Heart right ventricle (tissue), 16 donors: ENCODE data around the gene SLC10A6. TPM values are rescaled to one million over a fixed set of nuclear protein-coding genes. Genes with fewer than 3 reads are reported as not detected.

ENCODE experiments used
- ATAC-seq, 8 donors: fragments of 200-7000 bp; cut with Tn5 transposase; one replicate each; pipeline ENCODE4 v1.9.1; 2020; ENCODE audit warnings: mild to moderate bottlenecking in 8 of 8, moderate library complexity in 8 of 8, moderate number of reproducible peaks in 1 of 8
- DNase-seq, 2 donors: peaks; one replicate each; pipeline ENCODE4 v3.0.0-alpha.2; 2020
- H3K27ac ChIP-seq, 10 donors: fragments of 200-600 bp; sonication (generic) in 2 of 10; one replicate each; pipeline versions ENCODE4 v1.5.0 to v1.8.0; 2020 to 2022; ENCODE audit warnings: mild to moderate bottlenecking in 3 of 10
- H3K27me3 ChIP-seq, 7 donors: fragments of 200-600 bp; one replicate each; pipeline ENCODE4 v1.8.0; 2021 to 2022; ENCODE audit warnings: mild to moderate bottlenecking in 2 of 7
- H3K36me3 ChIP-seq, 9 donors: fragments of 200-600 bp; sonication (generic) in 1 of 9; one replicate each; pipeline versions ENCODE4 v1.5.0 to v1.8.0; 2020 to 2022; ENCODE audit warnings: mild to moderate bottlenecking in 2 of 9
- H3K4me1 ChIP-seq, 9 donors: fragments of 200-600 bp; sonication (generic) in 1 of 9; one replicate each; pipeline versions ENCODE4 v1.5.0 to v1.8.0; 2020 to 2022; ENCODE audit warnings: mild to moderate bottlenecking in 4 of 9
- H3K4me3 ChIP-seq, 10 donors: fragments of 200-600 bp; sonication (generic) in 2 of 10; one replicate each; pipeline versions ENCODE4 v1.5.0 to v1.8.0; 2020 to 2022; ENCODE audit warnings: mild to moderate bottlenecking in 7 of 10, moderate library complexity in 2 of 10
- H3K9me3 ChIP-seq, 11 donors: fragments of 200-600 bp in 10 of 11; sonication (generic) in 2 of 11; one replicate each; pipeline versions ENCODE4 v1.5.0 to v1.8.0; 2013 to 2022; ENCODE audit warnings: mild to moderate bottlenecking in 2 of 11, control low read depth in 1 of 11, moderate library complexity in 1 of 11
- WGBS, 2 donors: extraction: QIAGEN DNeasy Blood & Tissue Kit; methylation state at CpG; one replicate each; pipeline ENCODE4 v1.1.7; 2013; ENCODE audit warnings: inconsistent platforms in 1 of 2; 5-methylcytosine and 5-hydroxymethylcytosine counted together
- intact Hi-C, 10 donors: fragments of 100-400 bp; cut with DNase I; formaldehyde crosslinking; loops; one replicate each; pipeline versions ENCODE4 v1.11.1 to v1.14.2; 2022
- polyA plus RNA-seq, 2 donors: library from polyadenylated mRNA; stranded (reverse); fragments of 200-250 nt; gene quantifications; one replicate each; pipeline ENCODE4 v1.2.3, GENCODE V29; 2013
- total RNA-seq, 10 donors: library from RNA; stranded (reverse); fragmentation: NEBNext Ultra II Directional in 3 of 10; extraction: Animal tissue kit (Norgen Biotek cat#: 25700) in 3 of 10; gene quantifications; one replicate each; pipeline versions ENCODE4 v1.2.1 to v1.2.4, GENCODE V29; 2021 to 2023
- TF ChIP-seq, protein P1 (sequence below), 9 donors: fragments of 200-600 bp; sonication (generic) in 2 of 9; IDR thresholded peaks; one replicate each; pipeline versions ENCODE4 v1.5.0 to v1.8.0; 2021 to 2022; ENCODE audit warnings: antibody characterized with exemption in 9 of 9, mild to moderate bottlenecking in 5 of 9, moderate library complexity in 1 of 9
- donor health status: Arrhythmogenic right ventricular cardiomyopathy.
- donor health status: ischemic (EF 13 %, LVEDD 7.1; RV severe dilation, severe dysfunction).
- donor health status: healthy with polysubstance abuse.
- donor health status: DM: no; HTN: yes; CAD: no.
- donor health status: DM: no; HTN: no; CAD: no.
- donor health status: ischemic (EF 25% LVEDD 6.9; RV normal size, moderate dysfunction).
- donor health status: ischemic (EF 25% LVEDD 5.7; RV mildly dilated, moderate dysfunction).
- donor health status: healthy.
- donor health status: DM: yes; HTN: yes; CAD: no.
- donor health status: Ischemic cardiomyopathy.
- donor health status: ischemic (EF 35%, LVEDD 5.7; RV mildly dilated, moderate dysfunction).
- donor health status: nonischemic (EF 11% LVEDD 7.7; RV severe dilation, severe dysfunction).
- donor health status: DM: yes; HTN: yes; CAD: no.
- donor health status: PGD.
- donor health status: ischemic (EF 29% LVEDD 5.4; RV normal size, mild dysfunction).
- donor health status: nonischemic (EF 23%, LVEDD 6.1; RV moderate dilation, normal function).

Gene SLC10A6
- total and polyA plus RNA-seq, 12 donors: 0.22 to 0.90 (median 0.46) TPM; not detected in 2

DNA sequence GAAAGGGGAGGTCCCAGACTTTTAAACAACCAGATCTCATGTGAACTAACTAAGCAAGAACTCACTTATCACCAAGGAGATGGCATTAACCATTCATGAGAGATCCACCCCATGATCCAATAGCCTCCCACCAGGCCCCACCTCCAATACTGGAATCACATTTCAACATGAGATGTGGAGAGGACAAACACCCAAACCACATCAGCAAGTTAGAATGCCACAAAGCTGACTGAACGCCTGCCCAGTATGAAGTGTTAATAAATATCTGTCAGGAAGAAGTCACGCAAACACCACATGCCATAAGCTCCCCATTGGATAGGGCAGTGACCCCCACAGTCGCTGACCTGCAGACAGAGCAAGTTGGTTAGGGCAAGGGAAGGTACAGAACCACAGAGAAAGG is 14.3 kb downstream of the SLC10A6 start:
- DNase-seq: no peak
- TF ChIP-seq, protein P1, sequence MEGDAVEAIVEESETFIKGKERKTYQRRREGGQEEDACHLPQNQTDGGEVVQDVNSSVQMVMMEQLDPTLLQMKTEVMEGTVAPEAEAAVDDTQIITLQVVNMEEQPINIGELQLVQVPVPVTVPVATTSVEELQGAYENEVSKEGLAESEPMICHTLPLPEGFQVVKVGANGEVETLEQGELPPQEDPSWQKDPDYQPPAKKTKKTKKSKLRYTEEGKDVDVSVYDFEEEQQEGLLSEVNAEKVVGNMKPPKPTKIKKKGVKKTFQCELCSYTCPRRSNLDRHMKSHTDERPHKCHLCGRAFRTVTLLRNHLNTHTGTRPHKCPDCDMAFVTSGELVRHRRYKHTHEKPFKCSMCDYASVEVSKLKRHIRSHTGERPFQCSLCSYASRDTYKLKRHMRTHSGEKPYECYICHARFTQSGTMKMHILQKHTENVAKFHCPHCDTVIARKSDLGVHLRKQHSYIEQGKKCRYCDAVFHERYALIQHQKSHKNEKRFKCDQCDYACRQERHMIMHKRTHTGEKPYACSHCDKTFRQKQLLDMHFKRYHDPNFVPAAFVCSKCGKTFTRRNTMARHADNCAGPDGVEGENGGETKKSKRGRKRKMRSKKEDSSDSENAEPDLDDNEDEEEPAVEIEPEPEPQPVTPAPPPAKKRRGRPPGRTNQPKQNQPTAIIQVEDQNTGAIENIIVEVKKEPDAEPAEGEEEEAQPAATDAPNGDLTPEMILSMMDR (IDR thresholded peaks at IDR 0.05): no peak
- intact Hi-C loops: no loop called here
- peaks cover 0 to 14% (median 0%) of the 10 kb centered on the region in 9 donors for H3K36me3 ChIP-seq
- H3K4me1 ChIP-seq: peaks cover 0 to 4% (median 0%) of the 10 kb centered on the region in 9 donors
- H3K4me3 ChIP-seq: no peak overlapping the region
- H3K27ac ChIP-seq: no peak overlapping the region
- WGBS, 2 donors: 89 to 94% methylated on average over 3 of the region's 3 CpGs
- no peak for ATAC-seq
- peaks cover 0 to 6% (median 2%) of the 10 kb centered on the region in 11 donors for H3K9me3 ChIP-seq
- no peaks in the 10 kb centered on the region for H3K27me3 ChIP-seq

DNA sequence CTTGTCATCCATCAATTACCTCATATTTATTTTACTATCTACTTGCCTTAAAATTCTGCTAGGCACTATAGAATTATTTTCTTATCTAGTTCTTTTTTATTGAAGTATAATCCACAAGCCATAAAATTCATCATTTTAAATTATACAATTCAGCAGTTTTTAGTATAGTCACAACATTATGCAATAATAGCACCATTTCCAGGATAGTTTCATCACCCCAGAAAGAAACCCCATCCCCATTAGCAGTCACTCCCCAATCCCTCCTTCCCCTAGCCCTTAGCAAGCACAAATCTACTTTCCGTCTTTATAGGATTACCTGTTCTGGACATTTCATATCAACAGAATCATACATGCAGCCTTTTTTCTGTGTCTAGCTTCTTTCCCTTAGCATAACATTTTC is 15.6 kb downstream of the SLC10A6 start:
- Histone ChIP-seq H3K4me1 (peaks cover 0 to 4% (median 0%) of the 10 kb centered on the region in 9 donors), H3K36me3 (peaks cover 0 to 18% (median 0%) of the 10 kb centered on the region in 9 donors), H3K27ac (no peak overlapping the region), H3K9me3 (peaks cover 0 to 11% (median 2%) of the 10 kb centered on the region in 11 donors), H3K4me3 (no peak overlapping the region), H3K27me3 (no peaks in the 10 kb centered on the region)
- no peak for ATAC-seq
- intact Hi-C loops: no loop called here
- WGBS, 2 donors: 92 to 94% methylated on average over 1 of the region's 1 CpG
- no peak for DNase-seq
- TF ChIP-seq, protein P1 (IDR thresholded peaks at IDR 0.05): no peak

DNA sequence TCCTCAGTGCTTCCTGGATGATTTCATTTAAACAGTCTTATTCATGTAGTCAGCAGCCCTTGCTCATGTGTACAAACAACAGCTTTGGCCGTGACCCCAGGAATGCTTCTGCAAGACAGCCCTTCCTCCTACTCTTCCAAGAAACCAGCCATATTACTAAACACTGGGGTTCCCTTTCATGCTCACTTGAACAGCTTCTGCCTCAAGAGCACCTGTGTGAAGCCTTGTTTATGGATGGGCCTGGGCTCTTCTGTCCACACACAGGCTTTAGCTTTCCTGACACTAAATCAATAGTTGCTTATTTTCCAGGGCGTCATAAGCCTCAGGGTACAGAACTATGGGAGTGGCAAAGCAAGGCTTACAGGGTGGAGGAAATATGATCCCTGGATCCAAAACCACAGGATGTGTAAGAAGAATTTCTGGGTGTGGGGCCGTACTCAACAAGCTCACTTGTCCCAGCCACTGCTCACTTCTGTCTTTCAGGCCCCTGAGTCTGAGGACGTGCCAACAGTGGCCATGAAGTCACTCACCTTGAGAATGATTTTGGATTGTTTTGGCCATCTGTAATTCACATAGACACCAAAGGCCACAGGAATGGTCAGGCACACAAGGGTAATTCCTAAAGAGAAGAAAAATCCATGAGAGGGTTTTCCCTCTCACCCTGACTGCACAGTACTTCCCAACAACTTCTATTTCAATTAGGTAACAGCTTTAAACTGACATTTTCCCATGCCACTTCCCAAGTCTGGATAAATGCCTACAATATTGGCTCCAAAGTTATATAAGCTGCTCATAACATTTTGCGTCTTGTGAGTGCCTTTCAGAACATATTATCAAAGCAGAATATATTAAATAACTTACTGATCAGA is 17.7 kb downstream of the SLC10A6 start:
- Histone ChIP-seq H3K27ac (no peak overlapping the region), H3K36me3 (peaks cover 0 to 18% (median 0%) of the 10 kb centered on the region in 9 donors), H3K4me1 (no peaks in the 10 kb centered on the region), H3K4me3 (no peak overlapping the region), H3K27me3 (no peaks in the 10 kb centered on the region), H3K9me3 (peaks cover 0 to 11% (median 2%) of the 10 kb centered on the region in 11 donors)
- TF ChIP-seq, protein P1 (IDR thresholded peaks at IDR 0.05): no peak
- WGBS, 2 donors: 83 to 86% methylated on average over 5 of the region's 5 CpGs
- DNase-seq (no peak), ATAC-seq (peak in 3 of 8 donors; percentile 19 to 24 (median 21))
- intact Hi-C loops: no loop called here

DNA sequence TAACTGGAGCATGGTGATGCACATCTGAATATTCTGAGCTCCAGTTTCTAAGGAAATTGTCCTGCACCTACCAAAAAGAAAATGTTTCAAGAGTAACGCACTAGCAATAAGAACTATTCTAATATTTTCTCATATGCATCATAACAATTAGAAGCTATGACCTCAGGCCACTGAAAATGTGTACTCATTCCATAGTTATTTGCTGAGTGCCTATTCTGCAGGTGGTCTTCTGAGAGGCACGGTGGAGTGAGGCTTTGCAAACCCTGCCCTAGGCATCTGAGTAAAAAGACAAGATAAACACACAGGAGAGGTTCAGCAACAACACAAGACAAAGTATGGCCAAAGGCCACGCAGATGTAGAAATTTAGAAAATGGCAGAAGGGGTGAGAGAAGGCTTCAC is 23.7 kb downstream of the SLC10A6 start:
- H3K27me3 ChIP-seq: no peaks in the 10 kb centered on the region

More for the DNA sequence above, 23.7 kb downstream of the SLC10A6 start:
- DNase-seq: no peak
- peaks cover 0 to 11% (median 2%) of the 10 kb centered on the region in 11 donors for H3K9me3 ChIP-seq
- no peak overlapping the region for H3K27ac ChIP-seq
- no peaks in the 10 kb centered on the region for H3K4me1 ChIP-seq
- WGBS, 2 donors: 84 to 85% methylated on average over 3 of the region's 3 CpGs
- no peak for ATAC-seq
- intact Hi-C loops: no loop called here
- H3K36me3 ChIP-seq: peaks cover 0 to 16% (median 0%) of the 10 kb centered on the region in 9 donors
- H3K4me3 ChIP-seq: no peak overlapping the region
- TF ChIP-seq, protein P1 (IDR thresholded peaks at IDR 0.05): no peak
